ENCODE data around the gene OSBPL5. TPM values are rescaled to one million over a fixed set of nuclear protein-coding genes. Genes with fewer than 3 reads are reported as not detected.

Gene OSBPL5
- total RNA-seq, 1 donor from 2014 or later = 6.2 TPM

- H3K79me2 ChIP-seq (ENCODE audit: low read depth) = no peaks in the 10 kb centered on the region
- no peak overlapping the region for H3K27ac ChIP-seq
- Mint-ChIP-seq H3K27me3 (ENCODE audit: insufficient read depth, low read depth) (peaks cover 20% of the 10 kb centered on the region), H3K36me3 (no peaks in the 10 kb centered on the region), H3K27ac (no peak overlapping the region), H3K4me3 (no peak overlapping the region), H3K9me3 (no peaks in the 10 kb centered on the region), H3K4me1 (peaks cover 6% of the 10 kb centered on the region)
- H3F3A ChIP-seq (ENCODE audit: low read depth) = no peaks in the 10 kb centered on the region
- H2AFZ ChIP-seq (replicated peaks) = peak overlapping the region; percentile 92
- no peaks in the 10 kb centered on the region for H3K36me3 ChIP-seq
- peaks cover 7% of the 10 kb centered on the region for H3K4me1 ChIP-seq
- H4K20me1 ChIP-seq (ENCODE audit: low read depth) = no peaks in the 10 kb centered on the region
- no peak overlapping the region for H3K9ac ChIP-seq
- H3K4me2 ChIP-seq = peak overlapping the region; percentile 92
- peak; percentile 84 for DNase-seq (ENCODE audit: low spot score)
- peak overlapping the region; percentile 53 for H3K4me3 ChIP-seq
- peak; percentile 19 for TF ChIP-seq CTCF (IDR thresholded peaks at IDR 0.05)
- TF ChIP-seq EZH2phosphoT487 (IDR thresholded peaks at IDR 0.05) = no peak
- peak; percentile 61 for TF ChIP-seq EZH2 (IDR thresholded peaks at IDR 0.05)
- no peaks in the 10 kb centered on the region for H3K9me3 ChIP-seq (ENCODE audit: low read depth)
- H3K27me3 ChIP-seq = peaks cover 48% of the 10 kb centered on the region
These were observed 38.3 kb upstream of the OSBPL5 start for GRCh38 chr11:3203221-3204043.

GRCh38 chr11:3202759-3203158, 37.6 kb upstream of the OSBPL5 start:
- H3K9me3 ChIP-seq (ENCODE audit: low read depth) = no peaks in the 10 kb centered on the region
- no peak for TF ChIP-seq CTCF (IDR thresholded peaks at IDR 0.05)
- no peak for TF ChIP-seq EZH2phosphoT487 (IDR thresholded peaks at IDR 0.05)
- TF ChIP-seq EZH2 (IDR thresholded peaks at IDR 0.05) = no peak
- peaks cover 48% of the 10 kb centered on the region for H3K27me3 ChIP-seq
- peak overlapping the region; percentile 53 for H3K4me3 ChIP-seq
- no peaks in the 10 kb centered on the region for H3K36me3 Mint-ChIP-seq
- H2AFZ ChIP-seq (replicated peaks) = peak overlapping the region; percentile 92
- H3F3A ChIP-seq (ENCODE audit: low read depth) = no peaks in the 10 kb centered on the region
- no peak for DNase-seq (ENCODE audit: low spot score)
- peaks cover 20% of the 10 kb centered on the region for H3K27me3 Mint-ChIP-seq (ENCODE audit: insufficient read depth, low read depth)
- H4K20me1 ChIP-seq (ENCODE audit: low read depth) = no peaks in the 10 kb centered on the region
- H3K4me2 ChIP-seq = peak overlapping the region; percentile 92
- no peaks in the 10 kb centered on the region for H3K79me2 ChIP-seq (ENCODE audit: low read depth)
- H3K4me3 Mint-ChIP-seq = peak overlapping the region; percentile 13
- H3K4me1 ChIP-seq = peaks cover 7% of the 10 kb centered on the region
- H3K9me3 Mint-ChIP-seq = no peaks in the 10 kb centered on the region
- H3K27ac ChIP-seq = no peak overlapping the region
- no peaks in the 10 kb centered on the region for H3K36me3 ChIP-seq
- H3K27ac Mint-ChIP-seq = no peak overlapping the region
- H3K4me1 Mint-ChIP-seq = peaks cover 6% of the 10 kb centered on the region
- H3K9ac ChIP-seq = no peak overlapping the region

- Histone ChIP-seq H3K27ac (no peak overlapping the region), H3K27me3 (peaks cover 48% of the 10 kb centered on the region), H3K4me3 (no peak overlapping the region), H3K4me1 (peaks cover 7% of the 10 kb centered on the region), H3K36me3 (no peaks in the 10 kb centered on the region), H3K9me3 (ENCODE audit: low read depth) (no peaks in the 10 kb centered on the region), H3K9ac (no peak overlapping the region), H3K79me2 (ENCODE audit: low read depth) (no peaks in the 10 kb centered on the region), H4K20me1 (ENCODE audit: low read depth) (no peaks in the 10 kb centered on the region), H2AFZ (replicated peaks) (no peak overlapping the region), H3K4me2 (no peak overlapping the region), H3F3A (ENCODE audit: low read depth) (no peaks in the 10 kb centered on the region)
- DNase-seq (ENCODE audit: low spot score) = no peak
- Mint-ChIP-seq H3K27me3 (ENCODE audit: insufficient read depth, low read depth) (peaks cover 20% of the 10 kb centered on the region), H3K4me1 (peaks cover 6% of the 10 kb centered on the region), H3K4me3 (peak overlapping the region; percentile 13), H3K27ac (no peak overlapping the region), H3K36me3 (no peaks in the 10 kb centered on the region), H3K9me3 (no peaks in the 10 kb centered on the region)
- TF ChIP-seq EZH2 (IDR thresholded peaks at IDR 0.05) (no peak), CTCF (IDR thresholded peaks at IDR 0.05) (no peak), EZH2phosphoT487 (IDR thresholded peaks at IDR 0.05) (no peak)
These were observed 37.2 kb upstream of the OSBPL5 start for GRCh38 chr11:3202305-3202704.
